ENCODE results near the gene ZYX. TPM values are rescaled to one million over a fixed set of nuclear protein-coding genes. Genes with fewer than 3 reads are reported as not detected.

ZYX gene
- total RNA-seq, 1 experiment from 2014 or later, result 179 TPM

GRCh38 chr7:143436325-143436946 lies 55.3 kb downstream of the ZYX start (continued):
- TF ChIP-seq ZSCAN18 (CRISPR knock-in tag; IDR thresholded peaks at IDR 0.05) (no peak), HMGXB4 (CRISPR knock-in tag; IDR thresholded peaks at IDR 0.05) (no peak)

GRCh38 chr7:143437578-143437977 lies 56.4 kb downstream of the ZYX start:
- H3K4me1 Mint-ChIP-seq, result peaks cover 22% of the 10 kb centered on the region
- no peak overlapping the region for H3K27ac Mint-ChIP-seq
- H3K27me3 Mint-ChIP-seq (ENCODE audit: low read depth), result no peaks in the 10 kb centered on the region; the same call in 1 of the 2 replicates
- ChIA-PET POLR2A (no interaction called here), CTCF (no interaction called here)
- H3K4me3 Mint-ChIP-seq, result no peak overlapping the region
- TF ChIP-seq FOXP4 (CRISPR knock-in tag; IDR thresholded peaks at IDR 0.05), result no peak
- TF ChIP-seq FOXJ3 (CRISPR knock-in tag; IDR thresholded peaks at IDR 0.05; ENCODE audit: borderline replicate concordance), result no peak
- no peak for TF ChIP-seq GTF2I (CRISPR knock-in tag; conservative IDR thresholded peaks at IDR 0.05)
- TF ChIP-seq RELA (CRISPR knock-in tag; IDR thresholded peaks at IDR 0.05; ENCODE audit: borderline replicate concordance), result no peak
- TF ChIP-seq E2F1 (CRISPR knock-in tag; IDR thresholded peaks at IDR 0.05), result no peak
- no peak for TF ChIP-seq CREM (CRISPR knock-in tag; IDR thresholded peaks at IDR 0.05)
- no peak for TF ChIP-seq IRF1 (CRISPR knock-in tag; IDR thresholded peaks at IDR 0.05)
- no peak for TF ChIP-seq E2F5 (CRISPR knock-in tag; IDR thresholded peaks at IDR 0.05)
- DNase-seq (ENCODE audit: low spot score) (no peak), ATAC-seq (no peak)
- H3K9me3 Mint-ChIP-seq, result peaks cover 3% of the 10 kb centered on the region; the same call in 1 of the 2 replicates
- no peaks in the 10 kb centered on the region; the same call in 1 of the 2 replicates for H3K36me3 Mint-ChIP-seq

GRCh38 chr7:143439866-143440265 lies 58.7 kb downstream of the ZYX start:
- H3K4me1 Mint-ChIP-seq, result peaks cover 22% of the 10 kb centered on the region
- H3K36me3 Mint-ChIP-seq, result no peaks in the 10 kb centered on the region; the same call in 1 of the 2 replicates
- DNase-seq (ENCODE audit: low spot score) (no peak), ATAC-seq (no peak)
- CTCF ChIA-PET, result no interaction called here
- POLR2A ChIA-PET, result no interaction called here
- H3K9me3 Mint-ChIP-seq, result peaks cover 3% of the 10 kb centered on the region; the same call in 1 of the 2 replicates
- no peak overlapping the region for H3K4me3 Mint-ChIP-seq
- no peak overlapping the region for H3K27ac Mint-ChIP-seq
- no peaks in the 10 kb centered on the region; the same call in 1 of the 2 replicates for H3K27me3 Mint-ChIP-seq (ENCODE audit: low read depth)
- no peak for TF ChIP-seq ATF3 (CRISPR knock-in tag; conservative IDR thresholded peaks at IDR 0.05)
- TF ChIP-seq HMGA2 (CRISPR knock-in tag; IDR thresholded peaks at IDR 0.05), result no peak
- no peak for TF ChIP-seq STAT6 (CRISPR knock-in tag; conservative IDR thresholded peaks at IDR 0.05; ENCODE audit: low read depth)
- no peak for TF ChIP-seq ATF1 (CRISPR knock-in tag; IDR thresholded peaks at IDR 0.05)
- TF ChIP-seq ZNF416 (CRISPR knock-in tag; IDR thresholded peaks at IDR 0.05), result no peak
- TF ChIP-seq ESRRA (CRISPR knock-in tag; IDR thresholded peaks at IDR 0.05; ENCODE audit: borderline replicate concordance), result no peak

Data from WTC11 (cell line).